GM12873 (cell line): ENCODE data around the gene UGT1A9.

Source experiments
- CTCF ChIP-seq: IDR thresholded peaks from 2 replicates; pipeline ENCODE4 v1.5.1; 2012; ENCODE audit warnings: low read depth, mild to moderate bottlenecking, moderate library complexity, low read length, control low read depth; ENCODE audit not compliant: insufficient read depth; ENCODE audit errors: missing control alignments

Gene UGT1A9

GRCh38 chr2:233814056-233814835, 142.5 kb downstream of the UGT1A9 start:
- no peak for TF ChIP-seq CTCF

- no peak for TF ChIP-seq CTCF
Observed at GRCh38 chr2:233815861-233816260, 144.2 kb downstream of the UGT1A9 start.

GRCh38 chr2:233816334-233816733, 144.6 kb downstream of the UGT1A9 start:
- TF ChIP-seq CTCF: no peak

GRCh38 chr2:233816771-233817170, 145.1 kb downstream of the UGT1A9 start:
- TF ChIP-seq CTCF: no peak

GRCh38 chr2:233817361-233817911, 145.7 kb downstream of the UGT1A9 start:
- no peak for TF ChIP-seq CTCF

- no peak for TF ChIP-seq CTCF
Observed at GRCh38 chr2:233817995-233818638, 146.4 kb downstream of the UGT1A9 start.
